ENCODE data around the gene FIZ1.

Gene FIZ1

GRCh38 chr19:55644191-55644833, 45.0 kb upstream of the FIZ1 start:
- DNase-seq (ENCODE audit: insufficient read length, low spot score): no peak
- no peak for FAIRE-seq
- TF ChIP-seq CTCF (IDR thresholded peaks at IDR 0.05; ENCODE audit: insufficient read depth, missing control alignments): no peak

GRCh38 chr19:55643887-55644176, 44.5 kb upstream of the FIZ1 start:
- DNase-seq (ENCODE audit: insufficient read length, low spot score) (no peak), FAIRE-seq (no peak)
- TF ChIP-seq CTCF (IDR thresholded peaks at IDR 0.05; ENCODE audit: insufficient read depth, missing control alignments): no peak

GRCh38 chr19:55643003-55643886, 43.9 kb upstream of the FIZ1 start, which contains the start of gene ZNF581:
TSS of gene ZNF581 (plus strand) at chr19:55643649. CDS start at chr19:55644572, 923 bp downstream.
- no peak for FAIRE-seq
- peak; percentile 86 for DNase-seq (ENCODE audit: insufficient read length, low spot score)
- TF ChIP-seq CTCF (IDR thresholded peaks at IDR 0.05; ENCODE audit: insufficient read depth, missing control alignments): no peak

GRCh38 chr19:55642153-55643002, 43.1 kb upstream of the FIZ1 start:
- FAIRE-seq (no peak), DNase-seq (ENCODE audit: insufficient read length, low spot score) (no peak)
- TF ChIP-seq CTCF (IDR thresholded peaks at IDR 0.05; ENCODE audit: insufficient read depth, missing control alignments): no peak

- DNase-seq (ENCODE audit: insufficient read length, low spot score) (no peak), FAIRE-seq (no peak)
- no peak for TF ChIP-seq CTCF (IDR thresholded peaks at IDR 0.05; ENCODE audit: insufficient read depth, missing control alignments)
Observed at GRCh38 chr19:55641426-55642152, 42.3 kb upstream of the FIZ1 start.

GRCh38 chr19:55640577-55641425, 41.5 kb upstream of the FIZ1 start, which contains the start of gene ZNF580:
TSS of gene ZNF580 (plus strand) at chr19:55641002. CDS start at chr19:55642509, 1,507 bp downstream.
- TF ChIP-seq CTCF (IDR thresholded peaks at IDR 0.05; ENCODE audit: insufficient read depth, missing control alignments): no peak
- no peak for FAIRE-seq
- peak; percentile 79 for DNase-seq (ENCODE audit: insufficient read length, low spot score)
